HL-60/S4 treated with retinoic acid at 250 ng/mL for 4 days and 3 days (cell line): ENCODE results near the gene OR2D2.
"Not testable (repeated sequence)": the region's sequence is repeated elsewhere in the genome, so short reads cannot be mapped to it uniquely, and the experiment has no call there.

Source experiments
- in situ Hi-C: fragments of 300-500 bp; cut with MboI; formaldehyde crosslinking; loops from 2 replicates; pipeline ENCODE4 v1.7.0; 2022; ENCODE audit warnings: low sequenced_read_pairs

OR2D2 gene

GRCh38 chr11:6882751-6883150 lies 9.5 kb downstream of the OR2D2 start:
- in situ Hi-C loops, result no loop called here

- in situ Hi-C loops, result no loop called here
Measured at GRCh38 chr11:6876914-6877313, 15.4 kb downstream of the OR2D2 start.

GRCh38 chr11:6876325-6876724 lies 16.0 kb downstream of the OR2D2 start, which contains the start of gene OR10A4:
Gene OR10A4, plus strand, starts transcription at chr11:6876625. Its CDS starts 23 bp downstream, at chr11:6876648.
- in situ Hi-C loops, result no loop called here

DNA sequence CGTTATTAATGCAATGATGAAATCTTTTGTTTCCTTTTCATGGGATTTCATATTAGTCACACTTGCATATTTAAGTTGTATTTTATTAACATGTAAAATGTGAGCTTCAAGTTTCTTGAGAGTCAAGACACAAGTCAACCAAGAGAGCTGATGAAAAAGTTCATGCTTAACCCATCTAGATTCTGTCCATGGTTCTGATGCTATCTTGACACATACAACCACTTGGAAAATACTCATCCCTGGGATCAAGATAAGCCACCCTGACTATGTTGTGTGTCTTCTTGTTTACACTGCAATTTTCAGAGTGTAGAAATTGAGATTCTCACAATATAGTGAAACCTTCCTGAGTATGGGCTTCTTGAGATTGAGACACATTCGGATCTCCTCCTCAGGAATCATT lies 16.5 kb downstream of the OR2D2 start:
- in situ Hi-C loops, result no loop called here

- in situ Hi-C loops, result no loop called here
Measured at GRCh38 chr11:6871278-6871677, 21.0 kb downstream of the OR2D2 start.

DNA sequence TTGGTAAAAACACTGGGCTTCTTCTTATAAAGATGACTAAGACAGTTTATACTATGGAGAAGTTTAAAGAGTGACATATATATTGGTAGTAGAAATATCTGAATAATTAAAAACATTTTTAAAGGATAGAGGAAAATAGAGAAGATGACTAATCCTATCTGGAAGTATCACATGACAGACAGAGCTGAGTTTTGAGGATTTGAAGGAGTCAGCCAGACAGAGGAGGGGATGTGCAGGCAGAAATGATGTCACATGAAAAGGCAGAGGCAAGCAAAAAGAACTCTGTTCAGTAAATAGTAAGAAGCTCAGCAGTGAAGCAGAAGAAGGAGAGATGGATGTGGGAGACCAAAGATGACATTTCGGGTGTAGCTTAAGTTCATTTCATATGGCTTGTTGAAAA lies 27.9 kb downstream of the OR2D2 start:
- in situ Hi-C loops, result no loop called here

DNA sequence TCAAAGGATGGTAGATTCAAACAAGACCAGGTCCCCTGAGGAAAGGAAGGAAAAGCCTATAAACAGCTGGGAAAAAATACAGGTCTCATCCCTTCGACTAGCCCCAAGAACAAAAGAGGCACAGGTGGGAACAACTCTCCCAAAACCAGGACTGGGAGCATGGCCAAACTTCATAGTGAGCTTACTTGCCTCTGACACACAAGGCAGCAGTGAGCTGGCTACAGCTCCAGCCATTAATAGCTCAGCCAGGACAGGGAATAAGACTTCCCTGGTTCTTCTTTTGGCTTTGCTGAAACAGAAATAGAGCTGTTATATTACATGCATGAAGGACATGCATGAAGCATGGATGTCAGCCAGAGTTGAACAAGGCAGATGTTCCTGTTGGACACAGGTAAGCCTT lies 29.3 kb downstream of the OR2D2 start, which contains the start of gene OR10A2:
TSS of gene OR10A2 (plus strand) at position 97 of the 400 bp plus-strand sequence. CDS start 6,698 bp downstream, outside the sequence.
- in situ Hi-C loops, result no loop called here

DNA sequence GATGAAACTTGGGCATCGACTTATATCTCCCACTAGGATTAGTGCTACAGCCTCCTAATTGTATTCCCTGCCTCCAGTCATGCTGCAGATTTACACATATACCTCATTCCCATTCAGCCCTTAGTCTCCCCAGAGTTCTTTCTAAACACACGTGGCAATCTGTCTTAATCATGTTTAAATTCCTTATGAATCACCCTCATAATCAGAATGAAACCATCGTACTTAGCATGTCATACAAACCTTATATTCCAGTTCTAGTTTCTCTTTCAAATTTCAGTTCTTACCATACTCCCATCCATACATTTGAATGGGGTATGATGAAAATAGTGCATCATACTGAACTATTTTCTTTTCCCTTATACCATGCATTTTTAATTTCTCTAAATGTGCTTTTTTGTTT lies 35.4 kb downstream of the OR2D2 start:
- in situ Hi-C loops, result no loop called here

- in situ Hi-C loops, result no loop called here
Measured at GRCh38 chr11:6855971-6856541, 36.2 kb downstream of the OR2D2 start.

- in situ Hi-C loops, result not testable (repeated sequence)
Measured at GRCh38 chr11:6854801-6855200, 37.5 kb downstream of the OR2D2 start.

GRCh38 chr11:6850526-6850925 lies 41.8 kb downstream of the OR2D2 start:
- in situ Hi-C loops, result no loop called here

- in situ Hi-C loops, result no loop called here
Measured at GRCh38 chr11:6845383-6845782, 46.9 kb downstream of the OR2D2 start, which contains the start of gene OR10A5. Gene OR10A5, plus strand, starts transcription at chr11:6845683. Its CDS starts 0 bp downstream, at chr11:6845683.

DNA sequence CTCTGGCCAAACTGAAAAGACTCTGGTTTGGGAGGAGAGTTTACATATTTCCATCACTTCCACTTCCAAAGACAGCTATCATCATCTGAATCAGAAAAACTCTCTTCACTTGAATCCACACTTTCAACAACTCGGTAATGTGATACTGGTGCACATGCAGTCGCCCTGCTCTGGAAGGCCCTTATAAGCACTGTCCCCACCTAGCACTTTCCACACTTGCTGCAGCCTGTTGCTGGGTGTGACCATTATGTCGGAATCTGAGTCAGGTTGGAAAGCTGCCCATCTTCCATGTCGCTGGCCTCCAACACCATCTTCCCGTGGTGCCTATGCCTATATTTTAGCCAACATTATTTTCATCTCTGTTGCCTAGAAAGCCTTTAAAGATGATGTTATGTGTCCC lies 47.9 kb downstream of the OR2D2 start:
- in situ Hi-C loops, result no loop called here

DNA sequence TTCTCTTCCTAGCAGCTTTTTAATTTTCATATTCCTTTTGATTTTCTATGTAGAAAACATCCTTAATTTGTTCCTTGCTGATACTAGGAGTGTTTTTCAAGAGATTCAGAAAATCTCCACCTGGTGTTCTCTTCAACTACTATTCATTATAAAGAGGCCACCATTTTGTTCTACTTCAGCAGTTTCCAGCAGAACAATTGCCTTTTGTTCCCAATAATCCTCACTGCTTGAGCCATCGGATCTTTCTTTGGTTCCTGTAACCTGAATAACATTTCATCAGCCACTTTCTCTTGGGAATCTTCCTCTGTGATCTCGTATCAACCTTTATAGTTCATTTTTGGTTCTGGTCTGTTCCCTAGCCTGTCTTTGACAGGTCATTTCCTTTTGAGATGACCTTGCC lies 48.6 kb downstream of the OR2D2 start:
- in situ Hi-C loops, result no loop called here

DNA sequence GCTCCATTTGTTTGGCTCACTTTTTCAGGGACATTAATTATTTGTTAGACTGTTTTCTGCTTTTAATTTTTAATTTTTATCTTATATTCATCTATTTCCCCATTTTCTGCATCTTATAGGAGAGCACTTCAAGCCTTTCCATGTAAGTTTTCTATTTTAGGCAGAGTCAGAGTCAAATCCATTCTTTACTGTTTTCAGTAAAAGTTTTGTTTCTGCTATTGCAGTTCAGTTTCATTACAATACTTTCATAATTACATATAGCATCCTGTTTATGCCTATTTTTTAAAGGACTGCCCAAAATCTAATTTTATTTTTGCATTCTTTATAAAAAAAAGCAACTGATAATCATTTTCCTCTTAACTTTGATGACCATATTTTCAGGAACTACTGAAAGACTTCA lies 50.6 kb downstream of the OR2D2 start:
- in situ Hi-C loops, result no loop called here
